Pericardium fibroblast (primary cell): ENCODE measurements around the gene USP33. TPM values are rescaled to one million over a fixed set of nuclear protein-coding genes. Genes with fewer than 3 reads are reported as not detected.

ENCODE experiments used
- total RNA-seq: library from RNA; depleted of rRNA; stranded (reverse); fragments of >200 nt; gene quantifications from 2 replicates; pipeline ENCODE4 v1.2.3, GENCODE V29; 2015

Gene USP33
- total RNA-seq = 48.0 and 81.7 TPM in 2 replicates

GRCh38 chr1:77759071-77760028 is at the start of gene USP33:
Gene USP33 (minus strand): TSS chr1:77759852. CDS start chr1:77741697, 18,155 bp downstream.

GRCh38 chr1:77779529-77780281 is 20.1 kb upstream of the USP33 start, which contains the start of gene MIGA1:
Gene MIGA1 (plus strand): TSS chr1:77779649. CDS start chr1:77783253, 3,604 bp downstream.

DNA sequence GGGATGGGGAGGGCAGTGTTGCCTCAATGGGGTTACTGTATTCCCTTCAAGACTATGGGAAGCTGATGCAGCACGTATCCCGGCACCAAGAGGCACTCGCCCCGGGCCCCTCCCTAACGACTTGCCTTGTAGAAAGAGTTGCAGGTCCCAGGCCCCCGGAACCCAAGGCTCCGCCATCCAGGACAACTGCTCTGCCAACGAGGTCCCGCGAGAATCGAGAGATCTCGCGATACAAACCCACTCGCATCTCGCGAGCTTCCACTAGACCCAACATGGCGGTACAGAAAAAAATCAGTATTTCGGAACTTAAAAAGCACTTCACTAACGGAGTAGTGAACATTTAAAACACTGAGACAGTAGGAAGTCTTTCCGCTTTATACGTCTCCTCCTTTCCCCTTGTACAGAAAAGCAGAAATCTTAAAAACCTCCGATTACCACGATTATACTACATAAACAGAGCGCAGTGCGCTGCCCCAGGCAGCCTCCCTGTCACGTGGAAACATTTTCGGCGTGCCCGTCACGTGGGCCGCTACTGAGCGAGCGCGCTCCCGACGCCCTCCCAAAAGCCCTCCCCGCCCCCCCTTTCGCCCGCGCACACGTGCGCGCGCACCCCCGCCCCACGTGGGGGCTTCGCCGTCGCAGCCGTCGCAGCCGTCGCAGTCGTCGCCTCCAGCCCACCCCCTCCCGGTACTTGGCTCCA is 77.0 kb downstream of the USP33 start, which contains the start of gene ZZZ3:
Gene ZZZ3 (minus strand): TSS at position 199 of the 700 bp plus-strand sequence. CDS start 49,304 bp downstream, outside the sequence.

Other genes with a start within 250 kb of the USP33 start
- 32.6 and 36.5 TPM in 2 replicates for gene ZZZ3, start 77.2 kb downstream of the USP33 start, total RNA-seq
- gene MIGA1, start 19.8 kb upstream of the USP33 start, total RNA-seq = 8.3 and 12.5 TPM in 2 replicates
- gene NEXN, start 128.8 kb upstream of the USP33 start, total RNA-seq = 27.7 and 46.0 TPM in 2 replicates
- gene FUBP1, start 219.2 kb upstream of the USP33 start, total RNA-seq = 36.4 and 41.5 TPM in 2 replicates
- gene DNAJB4, start 245.1 kb upstream of the USP33 start, total RNA-seq = 54.0 and 60.0 TPM in 2 replicates